Measurements from ENCODE around the gene WDR88.
A peak's percentile ranks its signal among the peaks of the same experiment; 100 is the strongest.

The WDR88 gene

GRCh38 chr19:33194886-33195644 lies 63.2 kb downstream of the WDR88 start:
- peak; percentile 40 for DNase-seq (ENCODE audit: extremely low spot score)
- ChIA-PET CTCF (interaction anchor here (2.2 kb wide), 1 partner anchor 11 kb away, joined by 8 read pairs; no protein-coding TSS in a partner anchor), POLR2A (interaction anchor here (1.3 to 2.0 kb wide), 2 partner anchors 14 to 18 kb away, joined by 4 to 9 read pairs; no protein-coding TSS in a partner anchor)
- TF ChIP-seq ZNF384 (IDR thresholded peaks at IDR 0.05) (no peak), CTBP1 (IDR thresholded peaks at IDR 0.05; ENCODE audit: borderline replicate concordance) (no peak), SP1 (IDR thresholded peaks at IDR 0.05) (no peak), TARDBP (IDR thresholded peaks at IDR 0.05) (no peak), BHLHE40 (IDR thresholded peaks at IDR 0.05; ENCODE audit: borderline replicate concordance) (no peak), ELF4 (IDR thresholded peaks at IDR 0.05) (no peak), HDGF (IDR thresholded peaks at IDR 0.05; ENCODE audit: borderline replicate concordance) (no peak), FOXK2 (IDR thresholded peaks at IDR 0.05) (no peak), L3MBTL2 (conservative IDR thresholded peaks at IDR 0.05) (no peak), FOXM1 (IDR thresholded peaks at IDR 0.05; ENCODE audit: borderline replicate concordance) (no peak), NFRKB (IDR thresholded peaks at IDR 0.05) (no peak)
- TF ChIP-seq, protein P1, sequence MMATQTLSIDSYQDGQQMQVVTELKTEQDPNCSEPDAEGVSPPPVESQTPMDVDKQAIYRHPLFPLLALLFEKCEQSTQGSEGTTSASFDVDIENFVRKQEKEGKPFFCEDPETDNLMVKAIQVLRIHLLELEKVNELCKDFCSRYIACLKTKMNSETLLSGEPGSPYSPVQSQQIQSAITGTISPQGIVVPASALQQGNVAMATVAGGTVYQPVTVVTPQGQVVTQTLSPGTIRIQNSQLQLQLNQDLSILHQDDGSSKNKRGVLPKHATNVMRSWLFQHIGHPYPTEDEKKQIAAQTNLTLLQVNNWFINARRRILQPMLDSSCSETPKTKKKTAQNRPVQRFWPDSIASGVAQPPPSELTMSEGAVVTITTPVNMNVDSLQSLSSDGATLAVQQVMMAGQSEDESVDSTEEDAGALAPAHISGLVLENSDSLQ (IDR thresholded peaks at IDR 0.05): no peak

DNA sequence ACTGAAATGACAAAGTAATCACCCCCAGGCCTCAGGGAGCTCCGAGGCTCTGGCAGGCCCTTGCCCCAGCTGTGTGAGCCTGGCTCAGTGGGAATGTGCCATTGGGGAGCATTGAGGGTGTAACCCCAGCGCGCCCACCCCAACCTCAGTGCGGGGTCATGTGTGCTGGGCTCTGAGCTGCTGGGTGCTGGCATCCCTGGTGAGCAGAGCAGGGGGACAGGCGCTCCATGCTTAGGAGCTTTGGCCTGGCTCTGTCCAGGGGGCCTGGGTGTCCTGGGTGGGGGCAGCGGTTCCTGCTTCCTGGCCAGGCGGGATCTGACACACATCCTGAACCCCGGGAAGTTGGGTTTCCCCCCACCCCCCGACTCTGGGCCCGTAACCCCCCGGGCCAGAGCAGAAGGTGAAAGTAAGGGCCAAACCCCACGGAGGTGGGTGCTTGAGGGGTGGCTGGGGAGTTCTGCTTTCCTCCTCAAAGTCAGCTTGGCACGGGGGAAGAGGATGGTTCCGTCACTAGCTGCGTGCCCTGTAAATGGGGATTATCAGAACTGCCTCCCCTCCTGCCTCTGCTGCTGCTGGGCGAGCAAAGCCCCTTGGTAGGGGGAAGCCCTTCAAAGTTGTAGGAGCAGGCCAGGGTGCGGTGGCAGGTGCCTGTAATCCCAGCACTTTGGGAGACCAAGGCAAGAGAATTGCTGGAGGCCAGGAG lies 63.9 kb downstream of the WDR88 start:
- no peak for TF ChIP-seq HDGF (IDR thresholded peaks at IDR 0.05; ENCODE audit: borderline replicate concordance)
- TF ChIP-seq L3MBTL2 (conservative IDR thresholded peaks at IDR 0.05): no peak
- no peak for TF ChIP-seq BHLHE40 (IDR thresholded peaks at IDR 0.05; ENCODE audit: borderline replicate concordance)
- no peak for TF ChIP-seq CTBP1 (IDR thresholded peaks at IDR 0.05; ENCODE audit: borderline replicate concordance)
- TF ChIP-seq LEF1 (IDR thresholded peaks at IDR 0.05; ENCODE audit: borderline replicate concordance): no peak
- TF ChIP-seq TARDBP (IDR thresholded peaks at IDR 0.05): no peak
- TF ChIP-seq, protein P1 (IDR thresholded peaks at IDR 0.05): no peak
- TF ChIP-seq SP1 (IDR thresholded peaks at IDR 0.05): no peak
- TF ChIP-seq ARNT (IDR thresholded peaks at IDR 0.05): no peak
- TF ChIP-seq FOXA1 (IDR thresholded peaks at IDR 0.05): no peak
- TF ChIP-seq SUZ12 (IDR thresholded peaks at IDR 0.05): no peak
- no peak for TF ChIP-seq ELF4 (IDR thresholded peaks at IDR 0.05)
- no peak for TF ChIP-seq NFRKB (IDR thresholded peaks at IDR 0.05)
- TF ChIP-seq ZNF384 (IDR thresholded peaks at IDR 0.05): no peak
- TF ChIP-seq FOXK2 (IDR thresholded peaks at IDR 0.05): no peak
- TF ChIP-seq FOXM1 (IDR thresholded peaks at IDR 0.05; ENCODE audit: borderline replicate concordance): no peak
- POLR2A ChIA-PET: interaction anchor here (1.3 to 2.0 kb wide), 2 partner anchors 13 to 19 kb away, joined by 4 to 9 read pairs; no protein-coding TSS in a partner anchor
- CTCF ChIA-PET: interaction anchor here (2.2 kb wide), 1 partner anchor 12 kb away, joined by 8 read pairs; no protein-coding TSS in a partner anchor
- DNase-seq (ENCODE audit: extremely low spot score): no peak

DNA sequence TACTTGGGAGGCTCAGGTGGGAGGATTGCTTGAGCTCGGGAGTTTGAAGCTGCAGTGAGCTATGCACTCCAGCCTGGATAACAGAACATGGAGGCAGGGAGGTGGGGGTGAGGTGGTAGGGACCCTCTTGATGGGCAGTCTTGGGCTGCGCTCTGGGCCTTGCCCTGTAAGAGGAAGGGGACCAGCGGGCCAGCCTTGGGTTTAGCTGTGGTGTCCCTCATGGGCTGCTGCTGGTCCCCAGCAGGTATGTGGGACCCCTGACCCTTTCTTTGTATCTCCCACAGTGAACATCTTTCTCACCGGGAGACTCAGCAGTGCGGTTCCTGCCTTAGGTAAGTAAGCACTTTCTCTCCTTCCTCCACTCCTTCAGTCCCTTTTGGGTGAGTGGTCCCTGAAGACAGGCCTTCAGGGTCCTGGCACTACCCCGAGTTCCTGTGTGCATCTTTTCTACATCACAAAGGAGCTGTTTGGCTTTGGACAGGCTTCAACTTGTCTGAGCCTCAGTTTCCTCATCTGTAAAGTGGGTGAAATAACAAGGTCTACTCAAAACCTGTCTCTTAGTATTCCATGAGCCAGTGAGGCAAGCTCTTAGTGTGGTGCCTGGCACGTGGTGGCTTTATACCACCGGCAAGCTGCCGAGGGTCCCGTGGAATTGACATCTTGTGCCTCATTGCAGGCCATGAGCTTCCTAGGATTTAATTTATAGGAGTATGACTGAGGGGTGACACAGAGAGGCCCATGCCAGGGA lies 64.7 kb downstream of the WDR88 start:
- POLR2A ChIA-PET: interaction anchor here (0.7 to 2.0 kb wide), 2 partner anchors 11 to 20 kb away, joined by 3 to 9 read pairs; no protein-coding TSS in a partner anchor
- CTCF ChIA-PET: interaction anchor here (0.6 to 1.2 kb wide), 2 partner anchors 12 to 209 kb away, joined by 4 read pairs; no protein-coding TSS in a partner anchor
- TF ChIP-seq, protein P1 (IDR thresholded peaks at IDR 0.05): no peak
- TF ChIP-seq FOXM1 (IDR thresholded peaks at IDR 0.05; ENCODE audit: borderline replicate concordance) (no peak), BHLHE40 (IDR thresholded peaks at IDR 0.05; ENCODE audit: borderline replicate concordance) (no peak), ELF4 (IDR thresholded peaks at IDR 0.05) (no peak)
- no peak for DNase-seq (ENCODE audit: extremely low spot score)

GRCh38 chr19:33197591-33198000 lies 65.7 kb downstream of the WDR88 start:
- TF ChIP-seq SP1 (IDR thresholded peaks at IDR 0.05) (no peak), CTBP1 (IDR thresholded peaks at IDR 0.05; ENCODE audit: borderline replicate concordance) (no peak), FOXK2 (IDR thresholded peaks at IDR 0.05) (no peak), ARNT (IDR thresholded peaks at IDR 0.05) (no peak), FOXA1 (IDR thresholded peaks at IDR 0.05) (no peak), ELF4 (IDR thresholded peaks at IDR 0.05) (no peak), SUZ12 (IDR thresholded peaks at IDR 0.05) (no peak), TARDBP (IDR thresholded peaks at IDR 0.05) (no peak), BHLHE40 (IDR thresholded peaks at IDR 0.05; ENCODE audit: borderline replicate concordance) (no peak), HDGF (IDR thresholded peaks at IDR 0.05; ENCODE audit: borderline replicate concordance) (no peak), FOXM1 (IDR thresholded peaks at IDR 0.05; ENCODE audit: borderline replicate concordance) (no peak), L3MBTL2 (conservative IDR thresholded peaks at IDR 0.05) (no peak), NFRKB (IDR thresholded peaks at IDR 0.05) (no peak), LEF1 (IDR thresholded peaks at IDR 0.05; ENCODE audit: borderline replicate concordance) (no peak), ZNF384 (IDR thresholded peaks at IDR 0.05) (no peak)
- TF ChIP-seq, protein P1 (IDR thresholded peaks at IDR 0.05): no peak
- ChIA-PET POLR2A (interaction anchor here (1.2 kb wide), 1 partner anchor 21 kb away, joined by 3 read pairs; no protein-coding TSS in a partner anchor), CTCF (interaction anchor here (0.6 to 1.2 kb wide), 2 partner anchors 13 to 234 kb away, joined by 3 to 4 read pairs; no protein-coding TSS in a partner anchor)
- DNase-seq (ENCODE audit: extremely low spot score): no peak

Data from HEK293T (cell line).